ENCODE results near the gene KCP.
"Not testable (repeated sequence)": the region's sequence is repeated elsewhere in the genome, so short reads cannot be mapped to it uniquely, and the experiment has no call there.

The KCP gene

DNA sequence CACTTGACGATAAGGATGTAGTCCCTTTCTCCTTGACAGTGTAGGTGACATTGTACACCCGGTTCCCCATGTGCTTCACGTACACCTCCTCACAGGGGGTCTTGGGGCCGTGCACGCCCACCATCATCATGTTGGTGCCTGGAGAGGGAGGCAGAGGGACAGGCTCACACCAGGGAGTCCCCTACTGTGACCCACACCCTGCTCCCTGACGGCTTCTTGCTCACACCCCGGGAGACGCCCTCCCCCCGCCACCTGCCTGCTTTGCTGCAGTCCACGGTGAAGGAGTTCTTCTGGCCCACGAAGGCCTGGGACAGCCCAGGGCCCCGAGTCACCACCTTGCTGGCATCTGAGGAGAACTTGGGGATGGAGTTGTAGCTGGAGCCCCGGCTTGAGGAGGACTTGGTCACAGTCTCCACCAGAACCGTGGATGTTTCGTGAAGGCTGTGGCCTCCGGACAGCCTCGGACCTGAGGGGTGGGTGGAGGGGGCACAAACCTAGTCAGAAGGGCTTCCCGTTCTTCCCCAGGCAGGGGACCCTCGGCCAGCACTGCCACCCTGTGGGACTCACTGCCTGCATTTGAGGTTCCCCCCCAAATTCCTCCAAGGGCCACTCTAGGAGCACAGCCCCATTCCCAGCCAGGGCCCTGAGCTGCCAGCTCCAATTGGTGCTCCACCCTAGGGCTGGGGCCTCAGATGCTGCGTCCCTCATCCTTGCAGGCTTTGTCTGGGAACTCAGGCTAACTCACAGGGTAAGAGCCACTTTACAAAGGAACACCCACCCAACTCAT lies 2.4 kb upstream of the KCP start:
- DNase-seq = peak in 1 of 42 donors; percentile 2
- intact Hi-C loops (cut with DNase I) = not testable (repeated sequence)

DNA sequence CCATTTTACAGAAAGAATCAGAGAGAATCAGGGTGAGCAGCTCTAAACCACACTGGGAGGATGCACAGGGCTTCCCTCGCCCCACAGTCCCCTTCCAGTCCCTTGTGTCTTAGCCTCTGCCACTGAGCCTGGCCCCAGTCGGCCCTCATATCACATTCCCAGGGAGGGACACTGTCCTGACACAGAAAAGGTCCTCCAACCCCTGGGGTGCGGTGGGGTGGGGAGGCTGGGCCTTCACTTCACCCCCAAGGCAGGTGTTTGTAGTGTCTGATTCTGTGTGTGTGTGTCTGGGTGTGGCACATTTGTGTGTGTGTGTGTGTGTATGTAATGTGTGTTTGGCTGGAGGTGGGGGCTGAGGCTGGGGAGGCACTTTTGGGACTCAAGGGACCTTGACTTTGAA lies 1.8 kb upstream of the KCP start:
- DNase-seq = no peak
- intact Hi-C loops (cut with DNase I) = no loop called here

DNA sequence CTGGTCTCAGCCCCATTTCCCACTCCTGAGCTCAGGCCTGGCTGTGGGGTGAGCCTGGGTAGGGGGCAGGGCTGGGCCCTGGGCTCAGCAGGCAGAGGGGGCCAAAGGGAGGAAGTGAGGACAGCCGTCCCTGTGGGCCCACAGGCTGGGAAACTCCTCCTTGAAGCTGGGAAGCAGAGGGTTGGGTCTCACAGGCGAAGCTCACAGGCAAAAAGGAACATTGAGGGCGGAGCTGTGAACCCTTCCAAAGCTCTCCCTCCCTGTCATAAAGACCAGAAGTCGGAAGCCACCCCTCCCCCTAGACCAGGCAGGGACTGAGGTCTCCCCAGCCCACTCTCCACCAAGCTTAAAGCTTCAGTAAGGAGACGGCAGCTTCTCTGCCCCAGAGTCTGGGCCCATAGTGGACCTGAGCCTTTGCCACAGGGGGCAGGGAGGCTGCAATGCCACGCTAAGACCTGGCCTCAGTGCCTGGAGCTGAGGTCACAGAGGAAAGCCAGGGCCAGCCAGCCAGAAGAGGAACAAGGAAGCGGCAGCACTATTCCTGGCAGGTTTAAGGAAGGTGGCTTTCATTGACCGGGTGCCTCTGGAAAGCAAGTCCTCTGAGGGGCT lies 1.0 kb upstream of the KCP start:
- intact Hi-C loops (cut with DNase I) = no loop called here
- peak in 1 of 42 donors; percentile 2 for DNase-seq

DNA sequence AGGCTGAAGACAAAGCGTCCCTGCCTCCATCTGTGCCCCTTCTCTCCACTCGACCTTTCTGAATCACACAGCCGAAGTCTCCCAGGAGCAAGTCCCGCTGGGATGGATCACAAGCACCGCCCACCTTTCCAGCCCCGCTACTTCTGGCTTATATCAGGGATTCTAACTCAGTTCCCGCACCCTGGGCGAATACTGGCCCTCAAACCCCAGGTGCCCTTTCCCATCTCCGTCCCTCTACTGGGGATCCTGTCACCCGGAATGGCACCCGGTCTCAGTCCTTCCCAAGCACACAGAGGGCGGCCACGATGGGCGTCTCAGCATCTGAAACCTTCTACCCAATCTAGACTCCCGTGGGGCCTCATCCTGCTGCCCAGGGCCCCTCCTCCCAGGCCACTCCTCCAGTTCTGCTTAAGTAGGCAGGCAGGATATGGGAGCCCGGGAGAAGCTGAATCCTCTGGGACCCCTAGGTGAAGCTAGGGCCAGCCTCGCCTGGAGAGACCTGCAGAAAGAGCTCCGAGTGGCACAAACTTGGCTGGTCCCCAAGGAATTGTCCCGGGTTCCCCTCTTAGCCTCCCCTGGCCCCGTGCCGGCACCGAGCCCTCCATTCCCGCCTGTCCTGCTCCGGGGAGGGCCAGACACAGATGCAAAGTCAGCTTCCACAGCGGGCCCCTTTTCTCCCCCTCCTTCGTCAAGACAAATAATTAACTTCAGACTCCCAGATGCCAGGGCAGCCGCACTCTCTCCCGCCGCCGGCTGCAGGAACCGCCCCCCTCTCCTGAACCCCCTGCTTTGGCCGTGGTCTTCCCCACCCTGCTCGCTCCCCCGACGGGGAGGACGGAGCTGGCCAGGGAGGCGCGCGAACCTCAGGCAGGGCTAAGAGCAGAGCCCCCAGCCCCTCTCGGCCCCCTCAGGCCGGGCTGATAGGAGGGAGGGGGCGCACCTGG lies 612 bp downstream of the KCP start:
- intact Hi-C loops (cut with DNase I) = loop anchor here (10.0 kb wide), 1 partner anchor 185 kb away; no protein-coding TSS in a partner anchor
- DNase-seq = no peak

DNA sequence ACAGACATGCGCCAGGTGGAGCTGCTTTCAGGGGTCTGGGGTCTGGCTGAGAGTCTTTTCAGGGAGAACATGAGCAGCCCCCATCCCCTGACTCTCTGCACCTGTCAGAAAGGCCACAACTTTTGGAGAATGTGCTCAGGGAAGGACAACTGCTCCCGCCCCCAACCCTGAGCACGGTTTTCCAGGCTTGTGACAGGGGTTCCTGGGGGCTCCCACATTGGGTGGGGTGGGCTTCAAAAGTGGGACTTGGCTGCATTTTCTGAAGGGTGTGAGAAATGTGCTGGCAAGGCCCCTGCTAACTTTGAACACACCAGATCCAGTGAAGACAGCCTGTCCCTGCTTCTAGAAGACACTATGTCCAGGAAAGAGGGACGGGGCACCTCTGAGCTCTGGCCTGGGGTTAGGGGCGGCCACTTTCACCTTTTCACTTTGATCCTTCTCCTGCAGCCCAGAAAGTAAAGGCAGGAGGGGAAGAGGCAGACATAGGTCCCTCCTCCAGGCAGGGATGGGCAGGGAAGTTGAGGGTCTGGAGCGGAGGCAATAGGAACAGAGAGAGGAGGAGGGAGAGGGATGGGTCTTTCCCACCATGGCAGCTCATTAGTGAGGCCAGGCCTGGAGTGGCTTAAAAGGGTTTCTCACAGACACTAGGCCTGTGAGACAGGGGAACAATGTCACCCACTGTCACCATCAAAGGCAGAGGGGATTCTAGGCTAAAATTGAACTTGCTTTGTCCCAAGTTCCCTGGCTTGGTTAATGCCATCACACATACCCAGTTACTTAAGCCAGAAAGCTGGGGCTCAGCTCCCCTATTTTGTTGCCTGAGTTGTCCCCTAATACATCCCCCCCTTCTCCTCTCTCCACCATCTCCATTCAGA lies 1.5 kb downstream of the KCP start:
- intact Hi-C loops (cut with DNase I) = loop anchor here (10.0 kb wide), 1 partner anchor 186 kb away; no protein-coding TSS in a partner anchor

DNA sequence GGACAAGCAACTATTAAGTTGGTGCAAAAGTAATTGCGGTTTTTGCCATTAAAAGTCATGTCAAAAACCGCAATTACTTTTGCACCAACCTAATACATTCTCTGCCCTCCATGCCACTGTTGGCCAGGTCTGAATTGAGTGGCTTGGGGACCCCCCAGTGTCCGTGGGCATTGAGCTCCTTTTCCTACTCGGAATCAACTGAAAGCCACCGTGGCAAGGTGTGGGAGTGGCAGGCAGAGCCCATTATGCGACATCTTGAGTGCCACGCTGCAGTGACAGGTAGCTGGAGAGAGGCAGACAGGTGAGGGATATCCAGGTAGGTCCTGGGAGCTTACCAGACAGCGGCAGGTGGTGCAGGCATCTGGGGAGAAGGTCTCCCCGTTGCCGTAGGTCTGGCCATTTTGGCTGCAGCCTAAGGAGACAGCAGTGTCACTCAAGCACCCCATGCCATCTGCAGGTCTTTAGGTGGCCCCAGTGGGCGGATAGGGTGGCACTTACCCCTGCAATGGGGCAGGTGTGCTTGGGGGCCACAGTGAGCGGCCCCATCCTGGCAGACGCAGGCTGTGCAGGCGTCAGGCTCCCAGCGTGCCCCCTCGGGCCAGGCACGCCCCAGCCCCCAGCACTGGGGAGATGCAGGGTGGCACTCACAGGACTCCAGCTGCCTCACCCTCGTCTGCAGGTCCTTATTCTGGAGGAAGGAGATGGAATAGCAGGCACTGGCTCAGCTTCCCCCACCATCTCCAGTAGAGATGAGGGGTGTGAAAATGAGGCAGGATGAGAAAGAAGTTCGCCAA lies 3.5 kb downstream of the KCP start:
- intact Hi-C loops (cut with DNase I) = loop anchor here (10.0 kb wide), 1 partner anchor 188 kb away; no protein-coding TSS in a partner anchor
- DNase-seq = peak in 1 of 42 donors; percentile 3

More for the DNA sequence above, 1.5 kb downstream of the KCP start:
- peak in 1 of 42 donors; percentile 4 for DNase-seq

DNA sequence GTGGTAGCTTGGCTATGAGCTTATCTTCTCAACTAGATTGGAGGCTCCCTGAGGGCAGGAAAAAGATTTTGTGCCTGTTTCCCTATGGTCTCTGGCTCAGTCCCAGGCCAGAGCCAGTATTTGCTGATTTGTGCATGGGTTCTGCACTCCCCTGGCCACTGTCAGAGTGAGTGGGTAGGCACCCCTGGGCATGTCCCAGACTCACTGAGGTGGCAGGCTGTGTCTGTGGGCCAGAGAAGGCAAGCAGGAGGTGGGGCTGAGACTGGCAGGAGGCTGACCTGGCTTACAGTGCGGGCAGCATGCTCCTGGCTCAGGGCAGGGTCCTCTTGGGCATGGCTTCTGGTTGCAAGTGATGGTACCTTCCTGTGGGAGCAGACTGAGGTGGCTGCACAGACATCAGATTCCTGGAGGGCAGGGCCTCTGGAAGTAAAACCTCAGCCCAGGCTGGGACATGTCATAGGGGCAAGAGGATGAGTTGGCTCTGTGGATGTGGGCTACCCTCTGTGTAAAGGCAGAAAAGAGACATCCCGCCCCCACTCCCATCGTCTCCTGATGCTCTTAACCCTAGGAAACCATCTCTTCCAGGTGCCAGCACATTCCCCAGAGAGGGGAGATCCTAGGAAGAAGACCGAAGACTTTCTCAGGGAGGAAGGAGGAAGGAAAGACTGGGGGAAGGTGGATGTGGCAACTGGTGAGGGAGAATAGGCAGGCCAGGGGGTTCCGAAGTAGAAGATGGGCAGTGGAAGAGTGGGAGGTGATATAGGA lies 4.3 kb downstream of the KCP start:
- intact Hi-C loops (cut with DNase I) = loop anchor here (10.0 kb wide), 1 partner anchor 189 kb away; no protein-coding TSS in a partner anchor

DNA sequence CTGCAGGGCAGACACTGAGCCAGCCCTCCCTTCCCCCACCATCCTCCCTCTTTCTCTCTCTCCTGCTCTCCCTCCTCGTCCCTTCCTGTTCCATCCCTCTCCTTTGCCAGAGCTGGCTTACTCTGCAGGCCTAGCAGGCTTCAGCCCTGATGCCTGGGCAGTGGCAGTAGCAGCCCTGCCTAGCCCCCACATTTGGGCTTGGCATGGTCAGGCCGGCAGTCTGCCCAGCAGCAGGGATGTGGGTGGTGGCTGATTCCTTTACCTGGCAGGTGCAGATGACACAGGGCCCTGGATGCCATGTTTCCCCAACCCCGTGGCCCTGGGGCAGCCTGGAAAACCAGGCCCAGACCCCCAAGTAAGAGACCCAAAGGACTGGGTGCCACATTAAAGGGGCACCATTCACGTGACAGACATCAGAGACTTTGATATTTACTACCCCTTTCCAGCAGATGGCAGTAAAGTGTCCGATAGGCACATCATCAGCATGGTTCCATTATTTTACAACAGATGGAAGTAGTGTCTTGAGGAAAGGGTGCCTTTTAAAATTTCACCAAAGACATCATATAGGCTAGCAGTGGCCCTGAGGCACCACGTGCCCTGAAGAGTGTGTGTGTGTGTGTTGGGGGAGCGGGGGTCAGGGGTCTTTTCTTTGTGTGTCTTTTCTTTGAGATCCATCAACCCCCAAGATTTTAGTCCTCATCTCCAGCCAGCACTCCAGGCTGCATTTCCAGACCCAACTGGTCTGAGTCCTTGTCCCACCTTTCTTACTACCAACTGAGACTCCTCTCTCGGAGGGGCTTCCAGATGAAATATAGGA lies 5.9 kb downstream of the KCP start:
- DNase-seq = peak in 3 of 42 donors; percentile 5 to 35 (median 22)
- intact Hi-C loops (cut with DNase I) = loop anchor here (10.0 kb wide), 1 partner anchor 190 kb away; no protein-coding TSS in a partner anchor

More for the DNA sequence above, 4.3 kb downstream of the KCP start:
- peak in 1 of 42 donors; percentile 1 for DNase-seq

DNA sequence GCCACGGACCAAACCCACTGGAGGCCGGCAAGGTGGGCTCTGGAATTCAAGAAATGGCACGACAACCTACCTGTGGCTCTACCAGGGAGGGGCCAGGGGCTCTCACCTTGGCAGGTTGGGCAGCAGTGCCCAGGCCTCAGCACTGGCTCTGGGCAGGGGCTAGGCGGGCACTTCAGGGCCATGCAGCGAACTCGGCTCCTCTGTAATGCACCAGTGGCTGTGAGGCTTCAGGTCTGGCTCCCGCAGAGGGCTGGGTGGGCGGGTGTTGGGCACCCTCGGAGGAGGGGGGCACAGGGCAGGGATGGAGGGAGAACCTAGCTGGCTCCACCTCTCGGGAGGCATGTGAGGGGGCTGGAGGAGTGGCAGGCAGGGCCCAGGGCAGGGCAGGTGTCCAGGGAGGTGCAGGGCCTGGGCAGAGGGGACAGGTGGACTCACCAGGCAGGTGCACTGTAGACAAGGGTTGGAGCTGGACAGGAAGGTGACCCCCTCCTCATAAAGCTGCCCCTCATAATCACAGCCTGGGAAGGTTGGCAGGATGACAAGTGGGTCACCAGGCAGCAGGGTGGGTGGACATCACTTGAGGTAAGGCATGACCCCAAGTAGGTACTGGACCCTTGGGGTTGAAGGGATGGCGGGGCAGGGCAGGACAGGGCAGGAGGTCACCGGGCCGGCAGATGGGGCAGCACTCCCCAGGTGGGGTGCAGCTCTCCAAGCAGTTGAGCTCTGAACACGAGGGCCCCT lies 6.7 kb downstream of the KCP start:
- intact Hi-C loops (cut with DNase I) = loop anchor here (10.0 kb wide), 1 partner anchor 191 kb away; no protein-coding TSS in a partner anchor
- no peak for DNase-seq

DNA sequence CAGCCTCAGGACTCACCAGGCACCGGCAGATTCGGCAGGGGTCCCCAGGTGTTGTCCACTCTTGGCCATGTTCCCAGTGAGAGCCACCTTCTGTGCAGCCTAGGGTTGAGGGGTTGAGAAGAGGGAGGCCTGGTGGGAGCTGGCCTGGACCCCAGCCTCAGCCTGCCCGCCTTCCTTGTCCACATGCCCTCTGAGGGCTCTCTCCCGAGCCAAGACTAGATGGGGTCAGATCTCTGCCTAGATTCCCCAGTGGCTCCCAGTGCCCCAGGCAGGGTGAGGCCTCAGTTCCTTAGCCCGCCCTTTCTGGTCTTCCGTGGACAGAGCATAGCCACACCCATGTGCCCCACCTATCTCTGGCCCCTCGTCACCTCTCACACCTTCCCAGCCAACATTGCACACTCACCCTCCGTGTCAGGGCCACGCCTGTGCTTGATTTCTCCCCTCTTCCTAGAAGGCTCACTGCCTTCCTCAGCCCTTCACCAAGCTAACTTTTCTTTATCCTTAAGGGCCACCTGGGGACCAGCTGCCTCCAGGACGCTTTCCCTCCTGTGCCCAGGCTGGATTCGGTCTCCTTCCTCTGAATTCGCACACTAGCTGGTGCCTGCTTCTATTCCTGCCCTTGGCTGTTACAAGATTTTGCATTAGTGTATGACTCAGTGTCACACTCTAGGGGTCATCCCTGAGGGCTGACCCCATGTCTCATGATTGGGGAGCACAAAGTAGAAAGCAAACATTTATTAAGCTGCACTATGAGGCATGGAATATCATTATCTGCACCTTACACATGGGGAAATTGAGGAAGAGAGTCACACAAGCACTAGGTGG lies 7.5 kb downstream of the KCP start:
- no peak for DNase-seq
- intact Hi-C loops (cut with DNase I) = loop anchor here (10.0 kb wide), 1 partner anchor 192 kb away; no protein-coding TSS in a partner anchor

DNA sequence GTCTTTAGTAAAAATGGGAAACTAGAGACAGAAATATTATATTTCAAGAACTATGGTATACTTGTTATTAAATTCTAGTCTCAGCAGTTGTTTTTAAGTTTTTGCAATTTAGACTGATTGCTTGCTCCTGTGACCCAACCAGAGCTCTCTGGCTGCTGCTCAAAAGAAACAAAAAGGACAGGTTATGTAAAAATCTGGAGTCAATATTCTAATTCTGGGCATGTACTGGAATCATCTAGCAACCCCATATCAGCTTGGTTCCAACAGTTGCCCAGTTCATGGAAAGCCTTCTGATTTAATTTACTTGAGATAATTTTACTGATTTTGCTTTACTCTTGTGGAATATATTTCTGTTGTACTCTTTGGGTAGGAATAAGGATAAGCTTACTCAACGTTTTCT lies 10.3 kb downstream of the KCP start:
- intact Hi-C loops (cut with DNase I) = loop anchor here (10.0 kb wide), 1 partner anchor 195 kb away; no protein-coding TSS in a partner anchor
- no peak for DNase-seq

DNA sequence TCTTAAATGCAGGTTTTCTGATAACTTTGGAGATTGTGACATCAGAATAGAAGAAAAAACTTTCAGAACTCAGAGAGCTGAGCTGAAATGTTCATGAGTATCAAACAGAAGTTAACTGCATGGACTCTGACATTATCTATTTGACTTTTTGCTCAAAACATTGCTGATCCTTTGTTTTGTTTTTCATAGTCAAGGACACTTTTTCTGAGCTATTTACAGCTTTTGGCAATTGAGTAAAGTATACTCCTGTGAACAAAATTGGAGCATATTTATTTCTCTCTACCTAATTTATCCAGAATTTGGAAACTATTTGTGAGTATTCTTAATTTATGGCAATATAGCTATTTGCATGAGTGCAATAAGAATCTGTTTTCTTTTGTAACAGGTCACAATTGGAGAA lies 11.1 kb downstream of the KCP start:
- intact Hi-C loops (cut with DNase I) = no loop called here
- DNase-seq = no peak

DNA sequence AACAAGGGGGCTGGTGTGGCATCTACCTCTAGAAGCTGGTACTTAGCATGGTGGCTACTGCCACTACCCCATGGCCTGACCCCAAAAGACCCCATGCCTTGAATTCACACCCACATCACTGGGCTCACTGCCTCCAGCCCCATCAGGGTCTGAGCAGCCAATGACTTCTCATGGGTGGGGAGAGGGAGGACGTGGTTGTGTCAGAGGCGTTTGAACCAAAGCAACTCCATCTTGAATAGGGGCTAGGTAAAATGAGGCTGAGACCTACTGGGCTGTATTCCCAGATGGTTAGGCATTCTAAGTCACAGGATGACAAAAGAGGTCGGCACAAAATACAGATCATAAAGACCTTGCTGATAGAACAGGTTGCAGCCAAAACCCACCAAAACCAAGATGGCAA lies 15.2 kb downstream of the KCP start:
- no peak for DNase-seq
- intact Hi-C loops (cut with DNase I) = no loop called here

DNA sequence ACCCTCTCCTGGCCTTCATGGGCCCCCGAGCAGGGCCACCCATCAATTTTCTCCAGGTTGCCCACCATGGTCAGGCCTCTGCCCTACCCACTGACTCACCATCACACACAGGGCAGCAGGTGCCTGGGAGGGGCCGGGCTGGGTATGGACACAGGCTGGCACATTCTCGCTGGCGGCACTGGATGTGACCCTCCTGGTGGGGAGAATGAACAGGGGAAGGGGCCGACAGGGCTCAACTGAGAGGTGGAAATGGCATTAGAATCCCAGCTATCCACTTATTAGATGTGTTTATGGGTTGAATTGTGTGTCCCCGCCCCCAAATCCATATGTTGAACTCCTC lies 16.4 kb downstream of the KCP start:
- no peak for DNase-seq
- intact Hi-C loops (cut with DNase I) = no loop called here

Data from head of caudate nucleus (tissue), 42 donors.